GM21529 (cell line): Measurements from ENCODE around the gene TEAD2.
"Not testable (repeated sequence)": the region's sequence is repeated elsewhere in the genome, so short reads cannot be mapped to it uniquely, and the experiment has no call there.

ENCODE experiments used
- ATAC-seq: cut with Tn5 transposase; IDR thresholded peaks from one replicate; pipeline ENCODE4 v1.9.1; 2021; ENCODE audit not compliant: unreplicated experiment

The TEAD2 gene

DNA sequence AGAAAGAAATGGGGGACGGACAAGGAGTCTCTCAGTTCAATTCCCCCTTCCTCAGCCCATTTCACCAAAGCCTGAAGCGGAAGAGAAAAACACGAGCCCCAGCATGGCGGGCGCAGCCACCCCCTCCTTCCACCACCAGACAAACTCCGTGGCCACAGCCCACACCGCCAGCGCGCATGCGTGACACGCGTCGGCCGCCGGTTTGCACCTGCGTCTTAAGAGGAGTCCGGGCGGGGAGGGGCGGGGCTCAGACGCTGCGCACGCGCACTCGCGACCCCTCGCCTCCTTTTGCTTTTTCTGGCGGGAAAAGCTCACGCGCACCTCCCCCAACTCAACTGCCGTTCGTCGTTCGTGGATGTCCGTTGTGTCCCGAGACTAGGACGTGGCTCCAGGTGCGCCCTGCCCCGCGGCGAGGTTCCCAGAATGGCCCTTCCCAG lies 25.7 kb upstream of the TEAD2 start, which contains the start of gene KASH5:
Gene KASH5 (plus strand): TSS at position 314 of the 437 bp plus-strand sequence. CDS start 2,635 bp downstream, outside the sequence.
- ATAC-seq = no peak

DNA sequence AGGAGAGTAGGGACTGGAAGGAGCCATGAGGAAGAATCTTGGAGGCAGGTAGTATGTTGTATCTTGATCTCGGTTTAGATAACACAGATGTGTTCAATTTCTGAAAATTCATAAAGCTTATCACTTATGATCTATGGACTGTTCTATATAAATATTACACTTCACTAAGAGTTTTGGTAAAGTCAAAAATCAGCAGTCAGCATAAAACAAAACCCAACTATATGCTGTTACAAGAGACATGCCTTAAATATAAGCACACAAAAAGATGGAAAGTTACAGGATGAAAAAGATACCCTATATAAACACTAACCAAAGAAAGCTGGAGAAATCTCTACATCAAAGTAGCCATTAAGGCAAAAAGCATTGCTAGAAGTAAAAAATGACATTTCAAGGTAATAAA lies 21.4 kb upstream of the TEAD2 start:
- ATAC-seq = no peak

DNA sequence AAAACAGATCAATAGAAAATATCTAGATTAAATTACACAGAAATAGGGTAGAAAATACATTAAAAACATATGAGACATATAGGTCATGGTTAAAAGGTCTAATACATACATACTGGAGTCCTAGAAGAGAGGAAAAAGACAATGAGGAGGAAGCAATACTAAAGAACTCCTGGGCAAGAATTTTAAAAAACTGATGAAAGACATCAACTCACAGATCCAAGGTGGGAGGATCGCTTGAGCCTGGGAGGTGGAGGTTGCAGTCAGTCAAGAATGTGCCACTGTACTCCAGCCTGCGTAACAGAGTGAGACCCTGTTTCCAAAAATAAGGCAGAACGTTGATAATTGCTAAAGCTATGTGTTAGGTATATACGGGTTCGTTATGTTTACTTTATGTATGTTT lies 20.4 kb upstream of the TEAD2 start:
- ATAC-seq = no peak

DNA sequence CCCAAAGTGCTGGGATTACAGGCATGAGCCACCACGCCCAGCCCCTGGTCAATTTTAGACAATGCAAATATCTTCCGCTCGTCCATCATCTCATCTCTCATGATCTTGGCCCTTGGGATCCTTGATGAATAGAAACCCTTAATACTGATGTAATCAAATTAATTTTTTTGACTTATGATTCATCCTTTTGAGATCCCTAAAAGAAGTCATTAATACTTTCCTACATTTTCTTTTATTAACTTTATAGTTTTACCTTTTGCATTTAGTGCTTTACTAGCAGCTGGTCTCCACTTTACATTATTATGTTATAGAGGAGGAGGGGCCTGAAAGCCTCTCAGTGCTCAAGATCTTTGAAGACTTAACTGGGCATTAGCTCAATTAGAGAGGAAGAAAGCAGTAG lies 18.2 kb upstream of the TEAD2 start:
- no peak for ATAC-seq

DNA sequence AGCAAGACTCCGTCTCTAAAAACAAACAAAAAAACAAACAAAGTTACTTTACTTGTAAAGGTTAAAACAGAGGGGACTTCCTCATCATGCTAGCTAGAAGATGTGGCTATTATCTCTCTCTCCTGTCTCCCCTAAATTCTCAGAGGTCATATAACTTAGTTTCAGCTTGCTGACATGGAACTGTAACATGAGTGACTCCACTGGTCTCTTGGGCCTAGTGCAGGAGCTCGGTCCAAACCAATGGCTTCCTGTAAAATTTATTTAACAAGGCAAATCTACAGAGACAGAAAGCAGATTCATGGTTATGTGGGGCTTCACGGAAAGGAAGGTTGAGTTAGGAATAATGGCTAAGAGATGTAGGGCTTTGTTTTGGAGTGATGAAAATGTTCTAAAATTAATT lies 16.3 kb upstream of the TEAD2 start:
- ATAC-seq = no peak

DNA sequence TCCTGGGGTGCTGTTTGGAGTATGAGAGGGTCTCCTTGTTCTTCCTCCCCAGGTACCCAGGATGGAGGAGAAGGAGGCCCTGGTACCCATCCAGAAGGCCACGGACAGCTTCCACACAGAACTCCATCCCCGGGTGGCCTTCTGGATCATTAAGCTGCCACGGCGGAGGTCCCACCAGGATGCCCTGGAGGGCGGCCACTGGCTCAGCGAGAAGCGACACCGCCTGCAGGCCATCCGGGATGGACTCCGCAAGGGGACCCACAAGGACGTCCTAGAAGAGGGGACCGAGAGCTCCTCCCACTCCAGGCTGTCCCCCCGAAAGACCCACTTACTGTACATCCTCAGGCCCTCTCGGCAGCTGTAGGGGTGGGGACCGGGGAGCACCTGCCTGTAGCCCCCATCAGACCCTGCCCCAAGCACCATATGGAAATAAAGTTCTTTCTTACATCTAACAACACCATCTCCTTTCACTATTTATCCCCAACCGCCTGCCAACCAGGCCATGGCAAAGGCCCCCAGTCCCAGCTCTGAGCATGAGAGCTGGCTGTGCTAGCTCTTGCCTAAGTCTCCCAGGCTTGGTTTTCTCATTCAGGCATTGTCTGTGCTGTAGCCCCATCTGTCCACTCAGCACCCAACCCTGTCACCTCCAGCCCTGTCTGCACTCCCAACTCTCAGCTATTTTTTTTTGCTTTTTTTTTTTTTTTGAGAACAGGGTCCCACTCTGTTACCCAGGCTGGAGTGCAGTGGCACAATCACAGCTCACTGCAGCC lies 12.6 kb upstream of the TEAD2 start:
- no peak for ATAC-seq

DNA sequence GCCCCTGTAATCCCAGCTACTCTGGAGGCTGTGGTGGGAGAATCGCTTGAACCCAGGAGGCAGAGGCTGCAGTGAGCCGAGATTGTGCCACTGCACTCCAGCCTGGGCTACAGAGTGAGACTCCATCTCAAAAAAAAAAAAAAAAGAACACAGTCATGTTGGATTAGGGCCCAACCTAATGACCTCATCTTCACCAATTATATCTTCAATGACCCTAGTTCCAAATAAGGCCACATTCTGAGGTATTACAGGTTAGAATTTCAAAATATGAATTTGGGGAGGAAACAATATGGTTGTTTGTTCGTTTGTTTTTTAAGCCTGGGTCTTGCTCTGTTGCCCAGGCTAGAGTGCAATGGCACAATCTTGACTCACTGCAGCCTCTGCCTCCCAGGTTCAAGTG lies 11.0 kb upstream of the TEAD2 start:
- ATAC-seq = not testable (repeated sequence)

DNA sequence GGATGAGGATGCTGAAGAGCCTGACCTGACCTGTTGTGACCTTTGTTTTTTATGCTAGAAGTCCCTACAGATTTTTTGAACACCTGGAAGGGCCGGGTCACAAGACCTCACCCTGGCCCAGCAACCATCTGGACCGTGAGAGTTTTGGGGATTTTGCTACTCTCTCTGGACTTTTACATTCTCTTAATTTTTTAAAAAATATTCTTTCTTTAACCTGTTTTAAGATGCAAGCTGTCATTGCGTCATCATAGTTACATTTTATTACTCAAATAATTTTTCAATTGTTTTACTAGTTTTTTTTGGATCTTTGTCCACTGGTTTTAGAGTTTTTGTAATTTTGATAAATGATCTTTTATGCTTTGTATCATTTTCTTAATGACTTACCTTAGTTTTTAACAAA lies 9.0 kb upstream of the TEAD2 start:
- no peak for ATAC-seq

DNA sequence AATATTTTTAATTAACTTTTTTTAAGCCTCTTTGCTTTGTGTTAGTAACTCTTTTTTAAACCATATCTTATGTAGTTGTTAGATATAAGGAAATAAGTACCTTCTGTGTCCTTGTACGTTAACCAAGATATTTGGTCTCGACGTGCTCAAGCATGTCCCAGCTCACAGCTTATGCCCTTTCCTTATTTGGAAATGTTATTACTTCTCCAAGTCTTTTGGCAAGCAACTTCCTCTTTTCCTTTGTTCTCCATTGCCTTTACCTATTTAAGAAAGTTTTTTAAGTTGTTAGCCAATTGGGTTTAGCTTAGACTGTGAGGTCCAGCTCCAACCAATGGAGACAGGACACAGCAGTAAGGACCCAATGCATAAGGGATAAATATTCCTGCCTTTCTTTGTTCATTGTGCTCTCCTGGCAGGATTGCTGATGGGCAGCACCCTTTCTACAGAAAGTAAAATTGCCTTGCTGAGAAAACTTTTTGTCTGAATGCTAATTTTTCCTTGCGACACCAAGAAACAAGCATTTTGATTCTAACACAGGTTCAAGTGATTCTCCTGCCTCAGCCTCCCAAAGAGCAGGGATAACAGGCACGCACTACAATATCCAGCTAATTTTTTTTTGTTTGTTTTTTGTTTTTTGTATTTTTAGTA lies 6.6 kb upstream of the TEAD2 start:
- no peak for ATAC-seq

DNA sequence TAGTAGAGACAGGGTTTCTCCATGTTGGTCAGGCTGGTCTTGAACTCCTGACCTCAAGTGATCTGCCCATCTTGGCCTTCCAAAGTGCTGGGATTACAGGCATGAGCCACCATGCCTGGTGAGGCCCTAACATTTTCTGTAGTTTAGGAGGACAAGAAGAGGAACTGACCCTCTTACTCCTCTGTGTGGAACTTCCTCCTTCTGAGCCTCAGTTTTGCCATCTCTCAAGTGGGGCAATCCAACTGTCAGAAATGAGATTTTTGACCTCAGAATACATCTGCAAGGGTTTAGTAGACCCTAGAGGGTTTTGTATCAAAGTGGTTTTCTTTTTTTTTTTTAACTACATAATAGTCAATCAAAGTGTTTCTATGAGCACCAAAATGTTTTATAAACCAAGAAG lies 3.9 kb upstream of the TEAD2 start:
- ATAC-seq = no peak

DNA sequence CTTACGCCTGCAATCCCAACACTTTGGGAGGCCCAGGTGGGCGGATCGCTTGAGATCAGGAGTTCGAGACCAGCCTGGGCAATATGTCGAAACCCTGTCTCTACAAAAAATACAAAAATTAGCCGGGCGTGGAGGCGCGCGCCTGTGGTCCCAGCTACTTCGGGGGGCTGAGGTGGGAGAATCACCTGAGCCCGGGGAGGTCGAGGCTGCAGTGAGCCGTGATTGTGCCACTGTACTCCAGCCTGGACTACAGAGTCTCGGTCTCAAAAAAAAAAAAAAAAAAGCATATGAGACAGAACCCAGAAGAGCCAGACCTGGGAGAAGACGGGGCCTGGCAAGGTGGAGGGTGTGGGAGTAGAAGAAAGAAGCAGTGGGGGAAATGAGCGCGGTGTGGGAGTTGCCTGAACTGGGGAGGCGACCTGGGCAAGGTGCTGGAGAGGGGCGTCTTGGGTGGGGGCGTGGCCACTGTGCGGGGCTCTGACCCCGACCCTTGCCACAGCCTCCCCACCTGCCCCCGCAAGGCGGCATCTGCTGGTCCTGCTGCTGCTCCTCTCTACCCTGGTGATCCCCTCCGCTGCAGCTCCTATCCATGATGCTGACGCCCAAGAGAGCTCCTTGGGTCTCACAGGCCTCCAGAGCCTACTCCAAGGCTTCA lies 2.0 kb upstream of the TEAD2 start:
- ATAC-seq = no peak

DNA sequence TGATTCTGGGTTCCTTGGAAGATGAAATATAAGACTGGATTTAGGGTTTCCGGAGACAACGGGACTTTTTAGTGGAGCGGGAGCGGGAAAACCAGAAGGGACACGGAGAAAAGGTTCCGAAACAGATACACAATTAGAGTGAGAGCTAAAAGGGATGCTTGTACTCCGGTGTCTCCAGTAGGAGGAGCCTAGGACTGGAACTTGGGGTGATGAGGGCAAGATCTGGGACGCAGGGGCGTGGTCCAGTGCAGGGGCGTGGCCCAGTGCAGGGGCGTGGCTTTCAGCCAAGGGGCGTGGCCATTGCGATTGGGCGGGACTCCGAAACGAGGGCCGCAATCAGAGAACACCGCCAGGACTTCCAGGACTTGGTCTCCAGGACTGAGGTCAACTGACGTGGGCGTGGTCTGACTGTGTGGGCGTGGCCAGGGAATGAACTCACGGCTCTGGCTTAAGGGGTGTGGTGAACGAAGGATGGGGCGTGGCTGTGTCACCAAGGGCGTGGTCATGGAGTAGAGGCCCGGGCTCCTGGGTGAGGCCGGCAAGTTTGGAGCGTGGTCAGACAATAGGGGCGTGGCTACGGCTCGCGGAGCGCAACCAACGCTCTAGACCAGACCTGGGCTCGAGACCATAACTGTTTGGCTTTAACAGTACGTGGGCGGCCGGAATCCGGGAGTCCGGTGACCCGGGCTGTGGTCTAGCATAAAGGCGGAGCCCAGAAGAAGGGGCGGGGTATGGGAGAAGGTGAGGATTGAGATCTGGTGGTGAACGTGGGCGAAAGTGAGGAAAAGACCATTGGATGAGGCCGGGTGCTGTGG lies 1.3 kb upstream of the TEAD2 start, which contains the start of gene DKKL1:
Gene DKKL1 (plus strand): TSS at position 610 of the 815 bp plus-strand sequence. CDS start 122 bp downstream, at position 732.
- ATAC-seq = peak; percentile 67

DNA sequence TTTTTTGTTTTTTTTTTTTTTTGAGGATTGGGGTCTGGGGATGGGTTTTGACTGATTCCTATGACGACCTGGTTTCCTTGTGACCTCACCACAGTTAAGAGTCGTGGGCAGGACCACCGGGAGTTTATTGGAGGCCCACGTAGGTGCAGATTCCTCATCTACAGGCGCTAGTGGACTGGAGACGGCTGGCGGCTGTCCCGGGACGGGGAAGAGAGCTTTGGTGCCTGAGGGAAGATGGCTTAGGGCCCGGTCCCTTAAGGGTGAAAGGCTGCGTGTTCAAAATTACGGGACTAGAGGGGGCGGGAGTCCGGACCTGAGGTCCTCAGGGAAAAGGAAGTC lies 682 bp upstream of the TEAD2 start:
- no peak for ATAC-seq

DNA sequence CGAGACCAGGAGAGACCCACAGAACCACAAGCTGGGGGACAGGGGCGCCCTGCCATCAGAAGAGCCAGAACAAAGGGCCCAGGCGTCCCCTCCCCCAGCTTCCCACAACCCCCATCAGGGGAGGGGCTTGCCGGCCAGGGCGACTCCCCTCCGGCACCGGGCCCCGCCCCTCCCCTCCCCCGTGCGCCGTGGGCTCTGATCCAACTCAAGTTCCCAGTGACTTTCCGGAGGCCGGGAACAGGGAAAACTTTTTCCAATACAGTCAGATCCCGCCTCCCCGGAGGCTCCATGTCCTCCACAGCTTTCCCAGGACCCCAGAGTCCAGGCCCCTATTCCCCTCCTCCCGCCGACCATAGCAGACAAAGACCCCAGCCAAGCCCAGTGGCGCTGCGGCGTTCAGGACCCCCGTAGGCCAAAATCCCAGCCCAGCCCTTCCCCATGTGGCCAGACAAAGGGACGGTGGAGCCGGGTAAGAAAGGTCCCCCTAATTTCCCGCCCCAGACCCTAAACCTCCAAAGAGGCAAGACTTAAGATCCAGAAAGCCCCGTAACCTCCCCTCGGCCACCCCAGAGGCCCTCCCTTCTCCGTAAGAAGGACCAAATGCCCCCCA lies 673 bp downstream of the TEAD2 start:
- no peak for ATAC-seq

DNA sequence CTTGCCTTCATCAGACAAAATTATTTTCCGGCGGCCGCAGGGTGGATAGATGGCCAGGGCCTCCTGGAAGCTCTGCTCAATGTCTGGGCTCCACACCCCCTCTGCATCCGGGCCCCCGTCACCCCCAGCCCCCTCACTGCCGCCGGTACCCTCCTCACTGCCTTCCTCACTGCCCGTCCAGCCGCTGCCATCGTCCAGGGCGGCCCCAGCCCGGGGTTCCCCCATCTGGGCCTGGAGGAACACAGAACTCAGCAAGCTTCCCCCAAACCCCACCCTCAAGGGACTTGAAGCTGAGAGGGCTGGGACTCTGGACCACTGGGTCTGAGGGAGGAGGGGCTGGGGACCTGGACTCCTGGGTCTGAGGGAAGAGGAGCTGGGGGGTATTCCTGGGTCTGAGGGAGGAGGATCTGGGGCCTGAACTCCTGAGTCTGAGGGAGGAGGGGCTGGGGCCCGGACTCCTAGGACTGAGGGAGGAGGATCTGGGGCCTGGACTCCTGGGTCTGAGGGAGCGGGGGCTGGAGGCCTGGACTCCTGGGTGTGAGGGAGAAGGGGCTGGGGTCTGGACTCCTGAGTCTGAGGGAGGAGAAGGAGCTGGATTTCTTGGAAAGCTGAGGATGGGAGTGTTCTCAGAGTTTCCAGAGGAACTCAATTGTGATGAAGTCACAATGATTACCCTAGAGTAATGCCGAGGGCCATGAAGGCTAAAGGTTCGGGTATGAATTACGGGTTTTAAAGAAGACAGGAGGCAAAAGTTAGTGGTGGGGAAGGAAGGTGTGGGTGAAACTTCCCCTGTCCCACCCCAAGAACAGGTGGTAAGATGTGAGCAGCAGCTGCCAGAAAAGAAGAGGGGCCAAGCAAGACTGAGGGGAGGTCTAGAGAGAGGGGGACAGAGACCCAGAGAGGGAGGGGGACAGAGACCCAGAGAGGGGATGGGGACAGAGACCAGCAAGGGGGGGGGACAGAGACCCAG lies 2.1 kb downstream of the TEAD2 start:
- ATAC-seq = no peak

DNA sequence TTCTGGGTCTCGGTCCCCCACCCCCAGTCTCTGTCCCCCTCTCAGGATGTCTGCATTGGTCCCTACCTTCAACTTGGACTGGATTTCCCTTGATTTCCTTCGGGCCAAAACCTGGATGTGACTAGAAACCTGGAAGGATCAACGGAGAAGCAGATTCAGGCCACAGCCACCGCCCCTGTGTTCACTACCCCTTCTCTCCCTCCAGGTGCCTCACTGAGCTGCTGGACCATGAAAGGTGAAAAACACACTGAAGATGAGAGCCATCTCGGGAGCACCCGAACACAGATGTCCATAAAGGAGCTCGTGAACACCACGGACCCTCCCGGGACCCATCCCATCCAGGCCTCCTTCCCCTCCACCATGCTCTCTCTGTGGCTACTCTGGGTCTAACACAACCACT lies 5.0 kb downstream of the TEAD2 start:
- no peak for ATAC-seq

DNA sequence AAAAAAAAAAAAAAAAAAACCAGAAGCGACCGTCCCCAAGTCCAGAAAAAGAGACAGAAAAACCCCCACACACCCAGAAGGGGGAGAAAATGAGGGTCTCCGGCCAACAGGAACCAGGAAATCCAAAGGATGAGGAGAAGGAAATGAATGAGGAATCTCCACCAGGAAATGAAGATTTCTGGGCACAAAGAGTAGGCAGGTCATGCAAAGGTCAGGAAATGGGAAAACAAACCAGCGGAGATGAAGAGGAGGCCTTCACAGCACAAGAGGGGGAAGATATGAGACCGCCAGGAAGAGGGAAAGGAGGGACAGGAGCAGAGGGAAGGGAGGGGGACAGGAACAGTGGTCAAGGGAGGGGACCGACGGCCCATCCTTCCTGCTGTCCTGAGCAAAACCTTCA lies 5.8 kb downstream of the TEAD2 start:
- ATAC-seq = no peak

DNA sequence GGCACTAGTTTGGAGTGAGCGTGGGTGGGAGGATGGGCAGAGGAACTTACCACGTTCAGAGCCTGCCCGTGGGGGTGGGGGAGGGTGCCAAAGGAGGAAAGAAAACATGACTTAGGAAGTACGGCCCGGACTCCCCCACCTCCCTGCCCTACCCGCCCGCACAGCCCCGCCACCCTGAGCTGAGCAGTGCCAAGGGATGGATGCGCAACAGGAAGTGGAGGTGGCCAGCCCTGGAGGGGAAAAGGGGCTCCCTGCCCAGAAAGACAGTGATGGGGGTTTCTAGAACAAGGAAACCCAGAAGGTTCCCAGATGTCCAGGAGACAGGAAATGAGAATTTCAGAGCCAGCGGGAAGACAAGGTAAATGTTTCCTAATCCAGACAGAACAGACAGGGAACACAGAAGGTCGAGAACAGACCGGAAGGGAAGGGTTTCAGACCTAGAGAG lies 6.3 kb downstream of the TEAD2 start:
- no peak for ATAC-seq

DNA sequence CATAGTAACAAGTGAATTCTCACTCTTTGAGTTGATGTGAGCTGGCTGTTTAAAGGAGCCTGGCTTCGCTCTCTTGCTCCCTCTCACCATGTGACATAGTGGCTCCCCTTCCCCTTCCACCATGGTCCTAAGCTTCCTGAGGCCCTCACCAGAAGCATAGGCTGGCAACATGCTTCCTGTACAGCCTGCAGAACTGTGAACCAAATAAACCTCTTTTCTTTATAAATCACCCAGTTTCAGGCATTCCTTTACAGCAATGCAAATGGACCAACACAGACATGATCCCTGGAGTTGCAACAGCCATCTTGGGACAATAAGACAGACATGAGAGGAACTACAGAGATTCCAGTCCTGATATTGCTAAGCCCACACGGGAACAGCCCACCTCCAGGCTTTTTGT lies 12.6 kb downstream of the TEAD2 start:
- ATAC-seq = no peak
